OCI-LY7 (cell line): ENCODE measurements around the gene EPB42. TPM values are rescaled to one million over a fixed set of nuclear protein-coding genes. Genes with fewer than 3 reads are reported as not detected.

ENCODE experiments used
- BruUV-seq: library from RNA; stranded (reverse); fragments of 400-500 nt; replicated peaks from 2 replicates; lab custom pipeline; 2021; lab: Mats Ljungman, UMichigan
- CTCF ChIA-PET: fragments of 300-600 bp; sonication (Branson Sonifier 250); formaldehyde crosslinking; loops from one replicate; lab custom pipeline; 2022; ENCODE audit warnings: antibody characterized with exemption; ENCODE audit not compliant: unreplicated experiment; lab: Charles Lee
- POLR2A ChIA-PET: fragments of 300-600 bp; sonication (Branson Sonifier 250); formaldehyde crosslinking; loops from one replicate; lab custom pipeline; 2022; ENCODE audit warnings: antibody characterized with exemption; lab: Charles Lee
- DNase-seq: peaks from one replicate; pipeline ENCODE4 v3.0.0-alpha.2; 2015; ENCODE audit warnings: low spot score
- H2AFZ ChIP-seq: fragments of 200-600 bp; sonication (generic), shearing (Covaris generic); 2 replicates; pipeline ENCODE4 v1.6.1; 2014; ENCODE audit warnings: mild to moderate bottlenecking, antibody characterized with exemption, low read length, moderate library complexity
- H3K27ac ChIP-seq: fragments of 200-600 bp; sonication (generic); 2 replicates; pipeline ENCODE4 v1.5.1; 2014; ENCODE audit warnings: mixed run types, low read depth, mild to moderate bottlenecking, moderate library complexity, low read length, inconsistent platforms; ENCODE audit not compliant: poor library complexity, severe bottlenecking
- H3K36me3 ChIP-seq: fragments of 200-600 bp; sonication (generic); 2 replicates; pipeline ENCODE4 v1.6.1; 2014; ENCODE audit warnings: mild to moderate bottlenecking, antibody characterized with exemption, low read length, moderate library complexity, mixed read lengths; ENCODE audit not compliant: insufficient read depth
- H3K4me1 ChIP-seq: fragments of 200-600 bp; sonication (generic); 2 replicates; pipeline ENCODE4 v1.5.1; 2014; ENCODE audit warnings: mild to moderate bottlenecking, low read length; ENCODE audit not compliant: insufficient read depth, poor library complexity, severe bottlenecking
- H3K4me2 ChIP-seq: fragments of 200-600 bp; sonication (generic); 2 replicates; pipeline ENCODE4 v1.6.1; 2014; ENCODE audit warnings: mild to moderate bottlenecking, low read length
- H3K4me3 ChIP-seq: fragments of 200-600 bp; sonication (generic); 2 replicates; pipeline ENCODE4 v1.5.1; 2014; ENCODE audit warnings: mild to moderate bottlenecking, low read depth, low read length; ENCODE audit not compliant: poor library complexity, severe bottlenecking
- H3K79me2 ChIP-seq: fragments of 200-600 bp; sonication (generic); 2 replicates; pipeline ENCODE4 v1.6.1; 2016; ENCODE audit warnings: low read depth, mild to moderate bottlenecking, low read length, moderate library complexity, mixed read lengths; ENCODE audit not compliant: insufficient read depth
- H3K9me2 ChIP-seq: fragments of 200-600 bp; sonication (generic); 2 replicates; pipeline ENCODE4 v1.6.1; 2016; ENCODE audit warnings: mild to moderate bottlenecking, low read length, mixed read lengths; ENCODE audit not compliant: insufficient read depth
- H3K9me3 ChIP-seq: fragments of 200-600 bp; sonication (generic); 2 replicates; pipeline ENCODE4 v1.6.1; 2014; ENCODE audit warnings: mild to moderate bottlenecking, mixed run types, low read length, mixed read lengths
- H4K20me1 ChIP-seq: fragments of 200-600 bp; sonication (generic); 2 replicates; pipeline ENCODE4 v1.6.1; 2014; ENCODE audit warnings: mild to moderate bottlenecking, antibody characterized with exemption, low read length, moderate library complexity, mixed read lengths; ENCODE audit not compliant: insufficient read depth
- CTCF ChIP-seq: fragments of 200-600 bp; sonication (generic); conservative IDR thresholded peaks from 2 replicates; pipeline ENCODE4 v1.5.1; 2014; ENCODE audit warnings: mild to moderate bottlenecking, antibody characterized with exemption, low read length, moderate library complexity, mixed read lengths
- EZH2phosphoT487 ChIP-seq: fragments of 200-600 bp; sonication (generic); IDR thresholded peaks from 2 replicates; pipeline ENCODE4 v1.6.1; 2018; ENCODE audit warnings: low read depth, borderline replicate concordance, mild to moderate bottlenecking, mixed run types, antibody characterized with exemption, low read length, moderate library complexity, mixed read lengths
- intact Hi-C: fragments of 100-400 bp; cut with micrococcal nuclease; formaldehyde crosslinking; loops from one replicate; pipeline ENCODE4 v1.10.0; 2022; ENCODE audit not compliant: unreplicated experiment
- total RNA-seq, 2 experiments: library from RNA; depleted of rRNA in 1 of 2; stranded (reverse); fragments of >200 nt in 1 of 2; shearing (Covaris generic) in 1 of 2; gene quantifications; 2 replicates each; pipeline ENCODE4 v1.2.3, GENCODE V29; 2014 to 2022

Gene EPB42
- total RNA-seq, 2 experiments from 2014 or later, result not detected

DNA sequence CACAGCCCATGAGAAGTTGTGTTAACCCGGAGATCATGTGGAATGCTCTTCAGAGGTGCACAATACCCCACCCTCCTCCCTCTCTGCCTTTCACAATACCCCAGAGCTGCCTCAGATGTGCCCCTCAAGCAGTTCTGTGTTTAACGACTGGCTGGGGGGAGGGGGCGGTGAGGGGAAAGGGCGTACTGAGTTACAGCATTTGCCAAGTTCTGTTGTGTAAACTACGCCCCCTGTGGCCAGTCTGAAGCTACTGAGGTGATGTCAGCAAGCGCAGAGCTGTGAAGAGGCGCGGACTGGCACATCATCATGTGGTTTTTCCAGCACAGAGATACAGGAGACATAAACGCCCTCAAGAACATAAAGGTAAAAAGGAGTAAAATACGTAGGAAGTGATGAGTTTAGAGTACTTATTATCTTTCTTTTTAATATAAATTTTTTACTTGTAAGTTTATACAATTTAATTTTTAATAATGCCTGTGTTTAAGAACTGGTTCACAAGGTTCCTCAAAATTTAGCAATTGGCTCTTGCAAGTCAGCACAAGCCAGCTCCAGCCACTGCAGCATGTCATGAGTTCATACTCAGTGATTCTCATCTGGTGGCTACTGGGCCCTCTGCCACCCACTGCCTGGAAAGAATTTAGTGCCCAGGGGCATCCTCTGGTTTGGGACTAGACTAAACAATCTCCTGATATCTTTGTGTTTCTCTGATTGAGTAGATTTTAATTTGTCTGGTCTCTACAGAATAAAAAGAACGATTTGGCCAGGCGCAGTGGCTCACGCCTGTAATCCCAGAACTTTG is 1.7 kb downstream of the EPB42 start:
- Histone ChIP-seq H3K9me3 (no peaks in the 10 kb centered on the region), H3K4me3 (no peak overlapping the region), H2AFZ (no peak overlapping the region), H3K9me2 (no peaks in the 10 kb centered on the region), H4K20me1 (no peaks in the 10 kb centered on the region), H3K79me2 (no peaks in the 10 kb centered on the region), H3K4me1 (no peaks in the 10 kb centered on the region), H3K4me2 (no peak overlapping the region), H3K27ac (no peak overlapping the region), H3K36me3 (no peaks in the 10 kb centered on the region)
- POLR2A ChIA-PET, result no interaction called here
- intact Hi-C loops, result no loop called here
- no peak for TF ChIP-seq EZH2phosphoT487
- peak; percentile 38; the same call in 1 of the 2 replicates for TF ChIP-seq CTCF
- CTCF ChIA-PET, result no interaction called here
- BruUV-seq, result no TSS peak
- peak; percentile 6 for DNase-seq

GRCh38 chr15:43215961-43216360 is 4.9 kb downstream of the EPB42 start:
- ChIA-PET POLR2A (no interaction called here), CTCF (no interaction called here)
- Histone ChIP-seq H3K9me3 (no peaks in the 10 kb centered on the region), H3K9me2 (no peaks in the 10 kb centered on the region), H3K79me2 (no peaks in the 10 kb centered on the region), H2AFZ (no peak overlapping the region), H3K27ac (no peak overlapping the region), H3K4me2 (no peak overlapping the region), H4K20me1 (no peaks in the 10 kb centered on the region), H3K36me3 (no peaks in the 10 kb centered on the region), H3K4me3 (no peak overlapping the region), H3K4me1 (no peaks in the 10 kb centered on the region)
- TF ChIP-seq CTCF, result no peak
- no peak for TF ChIP-seq EZH2phosphoT487
- BruUV-seq, result no TSS peak
- intact Hi-C loops, result no loop called here
- DNase-seq, result no peak
